Parathyroid adenoma (tissue), 2 donors: ENCODE results near the gene PTGES.

Experiments
- H2AFZ ChIP-seq: fragments of 300-600 bp; sonication (generic); one replicate; pipeline ENCODE4 v1.7.0; 2017; ENCODE audit warnings: antibody characterized with exemption, mild to moderate bottlenecking
- H3K27ac ChIP-seq: fragments of 300-600 bp; sonication (generic); one replicate; pipeline ENCODE4 v1.7.0; 2017
- H3K27me3 ChIP-seq: fragments of 300-600 bp; sonication (generic); one replicate; pipeline ENCODE4 v1.7.0; 2017; ENCODE audit warnings: low read length; ENCODE audit not compliant: control insufficient read depth, insufficient read depth
- H3K36me3 ChIP-seq: fragments of 300-600 bp; sonication (generic); one replicate; pipeline ENCODE4 v1.7.0; 2017; ENCODE audit warnings: low read length; ENCODE audit not compliant: control insufficient read depth, insufficient read depth
- H3K4me1 ChIP-seq: fragments of 300-600 bp; sonication (generic); one replicate; pipeline ENCODE4 v1.7.0; 2017; ENCODE audit warnings: control low read depth
- H3K4me2 ChIP-seq: fragments of 300-600 bp; sonication (generic); one replicate; pipeline ENCODE4 v1.7.0; 2017; ENCODE audit warnings: low read length
- H3K4me3 ChIP-seq: fragments of 300-600 bp; sonication (generic); one replicate; pipeline ENCODE4 v1.7.0; 2017; ENCODE audit warnings: low read depth, low read length
- H3K79me2 ChIP-seq: fragments of 300-600 bp; sonication (generic); one replicate; pipeline ENCODE4 v1.7.0; 2017; ENCODE audit warnings: control low read depth
- H3K9ac ChIP-seq: fragments of 300-600 bp; sonication (generic); one replicate; pipeline ENCODE4 v1.7.0; 2017; ENCODE audit warnings: mild to moderate bottlenecking
- H3K9me3 ChIP-seq: fragments of 300-600 bp; sonication (generic); one replicate; pipeline ENCODE4 v1.7.0; 2017; ENCODE audit warnings: low read length; ENCODE audit not compliant: control insufficient read depth
- CTCF ChIP-seq: fragments of 300-600 bp; sonication (generic); IDR thresholded peaks from one replicate; pipeline ENCODE4 v1.7.0; 2017; ENCODE audit warnings: antibody characterized with exemption, mild to moderate bottlenecking
- donor health status: primary hyperparathyroidism.

The PTGES gene

GRCh38 chr9:129746092-129746777, 6.6 kb downstream of the PTGES start:
- TF ChIP-seq CTCF, result no peak
- no peak overlapping the region for H3K9ac ChIP-seq
- H3K79me2 ChIP-seq, result no peaks in the 10 kb centered on the region
- H3K9me3 ChIP-seq, result no peaks in the 10 kb centered on the region
- no peaks in the 10 kb centered on the region for H3K36me3 ChIP-seq
- no peaks in the 10 kb centered on the region for H3K27me3 ChIP-seq
- no peak overlapping the region for H3K27ac ChIP-seq
- no peaks in the 10 kb centered on the region for H3K4me1 ChIP-seq
- H2AFZ ChIP-seq, result no peak overlapping the region
- H3K4me2 ChIP-seq, result no peak overlapping the region
- no peak overlapping the region for H3K4me3 ChIP-seq

- H3K4me2 ChIP-seq, result no peak overlapping the region
- H3K9ac ChIP-seq, result no peak overlapping the region
- H3K9me3 ChIP-seq, result no peaks in the 10 kb centered on the region
- TF ChIP-seq CTCF, result no peak
- H3K4me1 ChIP-seq, result no peaks in the 10 kb centered on the region
- no peak overlapping the region for H3K27ac ChIP-seq
- no peaks in the 10 kb centered on the region for H3K27me3 ChIP-seq
- no peaks in the 10 kb centered on the region for H3K36me3 ChIP-seq
- no peak overlapping the region for H3K4me3 ChIP-seq
- H3K79me2 ChIP-seq, result no peaks in the 10 kb centered on the region
- no peak overlapping the region for H2AFZ ChIP-seq
These were observed 7.6 kb downstream of the PTGES start for GRCh38 chr9:129745200-129745599.

DNA sequence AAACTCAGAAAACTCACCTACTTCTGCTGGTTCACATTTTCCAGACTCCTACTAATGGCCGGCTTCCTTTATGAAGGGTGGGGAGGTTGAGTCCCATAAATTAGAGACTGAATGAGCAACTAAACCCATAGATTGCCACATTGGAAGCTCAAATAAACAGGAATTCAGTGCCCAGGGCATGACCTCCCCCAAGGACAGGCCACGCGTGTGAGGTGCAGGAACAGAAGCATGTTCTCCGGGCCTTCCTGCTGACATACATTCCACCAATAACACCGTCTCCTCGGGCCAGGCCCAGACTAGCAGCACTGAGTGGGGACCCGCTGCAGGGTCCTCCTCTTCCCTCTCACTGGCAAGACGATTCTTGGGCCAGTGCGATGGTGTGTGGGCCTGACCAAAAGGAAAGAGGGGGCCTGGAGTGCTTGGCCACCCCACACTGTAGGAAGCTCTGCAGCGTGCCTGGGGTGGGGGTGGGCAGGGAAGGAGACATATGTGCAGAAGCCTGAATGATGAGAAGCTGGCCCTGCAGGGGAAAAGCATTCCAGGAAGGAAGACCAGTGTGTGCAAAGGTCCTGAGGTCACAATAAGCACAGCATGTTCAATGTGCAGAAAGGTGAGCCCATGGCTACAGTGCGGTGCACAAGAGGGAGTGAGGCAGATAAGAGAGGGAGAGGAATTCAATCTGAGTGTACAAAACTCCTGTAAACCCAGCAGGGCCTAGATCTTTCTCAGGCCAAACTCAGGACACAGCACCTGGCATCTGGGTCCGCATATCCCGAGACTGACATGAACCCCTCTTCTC, 12.0 kb downstream of the PTGES start:
- H3K36me3 ChIP-seq, result no peaks in the 10 kb centered on the region
- H3K9me3 ChIP-seq, result no peaks in the 10 kb centered on the region
- no peak for TF ChIP-seq CTCF
- H2AFZ ChIP-seq, result no peak overlapping the region
- H3K4me2 ChIP-seq, result no peak overlapping the region
- H3K27ac ChIP-seq, result no peak overlapping the region
- H3K27me3 ChIP-seq, result no peaks in the 10 kb centered on the region
- H3K4me1 ChIP-seq, result no peaks in the 10 kb centered on the region
- H3K79me2 ChIP-seq, result no peaks in the 10 kb centered on the region
- H3K4me3 ChIP-seq, result no peak overlapping the region
- no peak overlapping the region for H3K9ac ChIP-seq

DNA sequence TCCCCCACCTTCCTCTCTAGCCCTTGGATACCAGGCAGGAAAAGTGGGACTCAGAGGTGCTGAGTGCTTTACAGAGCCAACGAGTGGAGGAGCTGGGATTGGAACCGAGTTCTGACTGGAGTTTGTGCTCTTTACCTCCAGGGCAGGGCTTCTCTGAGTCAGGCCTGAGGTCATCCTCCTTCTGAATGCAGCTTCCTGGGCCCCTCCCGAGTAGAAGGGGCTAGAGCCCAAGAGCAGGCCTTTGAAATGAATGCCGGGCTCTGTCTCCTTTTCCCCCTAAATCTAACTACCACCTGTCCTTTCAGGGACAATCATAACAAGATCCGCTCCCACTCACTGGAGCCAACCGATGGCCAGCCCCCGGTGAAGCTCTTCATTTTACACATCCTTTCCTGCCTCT, 12.7 kb downstream of the PTGES start:
- no peaks in the 10 kb centered on the region for H3K27me3 ChIP-seq

More for the DNA sequence above, 12.7 kb downstream of the PTGES start:
- TF ChIP-seq CTCF, result no peak
- Histone ChIP-seq H3K9me3 (no peaks in the 10 kb centered on the region), H3K36me3 (no peaks in the 10 kb centered on the region), H3K9ac (no peak overlapping the region), H2AFZ (no peak overlapping the region), H3K4me1 (no peaks in the 10 kb centered on the region), H3K4me3 (no peak overlapping the region), H3K79me2 (no peaks in the 10 kb centered on the region), H3K27ac (no peak overlapping the region), H3K4me2 (no peak overlapping the region)
